Measurements from ENCODE around the gene PAK1IP1. TPM values are rescaled to one million over a fixed set of nuclear protein-coding genes. Genes with fewer than 3 reads are reported as not detected.

Gene PAK1IP1
- total RNA-seq, 1 experiment from 2014 or later: 34.0 TPM

DNA sequence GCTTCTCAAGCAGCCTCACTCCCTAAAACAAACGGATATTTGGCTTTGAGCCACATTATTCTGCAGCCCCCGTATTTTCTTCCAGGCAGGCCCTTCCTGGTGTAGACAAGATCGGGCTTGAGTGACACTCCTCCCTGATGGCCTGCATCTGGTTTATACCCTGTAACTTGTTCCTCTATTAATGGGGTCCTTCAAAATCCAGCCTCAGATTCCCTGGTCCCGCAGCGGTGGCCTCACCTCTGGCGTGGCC lies 27.7 kb downstream of the PAK1IP1 start:
- peaks cover 32% of the 10 kb centered on the region for H3K79me2 ChIP-seq (ENCODE audit: low read length)
- H3K9ac ChIP-seq (ENCODE audit: low read length): peak overlapping the region; percentile 93
- peaks cover 3% of the 10 kb centered on the region; the same call in 1 of the 2 replicates for H3K36me3 ChIP-seq (ENCODE audit: low read depth, low read length)
- TF ChIP-seq, protein P1, sequence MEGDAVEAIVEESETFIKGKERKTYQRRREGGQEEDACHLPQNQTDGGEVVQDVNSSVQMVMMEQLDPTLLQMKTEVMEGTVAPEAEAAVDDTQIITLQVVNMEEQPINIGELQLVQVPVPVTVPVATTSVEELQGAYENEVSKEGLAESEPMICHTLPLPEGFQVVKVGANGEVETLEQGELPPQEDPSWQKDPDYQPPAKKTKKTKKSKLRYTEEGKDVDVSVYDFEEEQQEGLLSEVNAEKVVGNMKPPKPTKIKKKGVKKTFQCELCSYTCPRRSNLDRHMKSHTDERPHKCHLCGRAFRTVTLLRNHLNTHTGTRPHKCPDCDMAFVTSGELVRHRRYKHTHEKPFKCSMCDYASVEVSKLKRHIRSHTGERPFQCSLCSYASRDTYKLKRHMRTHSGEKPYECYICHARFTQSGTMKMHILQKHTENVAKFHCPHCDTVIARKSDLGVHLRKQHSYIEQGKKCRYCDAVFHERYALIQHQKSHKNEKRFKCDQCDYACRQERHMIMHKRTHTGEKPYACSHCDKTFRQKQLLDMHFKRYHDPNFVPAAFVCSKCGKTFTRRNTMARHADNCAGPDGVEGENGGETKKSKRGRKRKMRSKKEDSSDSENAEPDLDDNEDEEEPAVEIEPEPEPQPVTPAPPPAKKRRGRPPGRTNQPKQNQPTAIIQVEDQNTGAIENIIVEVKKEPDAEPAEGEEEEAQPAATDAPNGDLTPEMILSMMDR (conservative IDR thresholded peaks at IDR 0.05; ENCODE audit: low read depth, low read length): no peak
- TF ChIP-seq EZH2 (IDR thresholded peaks at IDR 0.05; ENCODE audit: low read length, unreplicated experiment) (no peak), EZH2phosphoT487 (IDR thresholded peaks at IDR 0.05; ENCODE audit: borderline replicate concordance, low read length) (no peak)
- ChIA-PET CTCF (interaction anchor here (1.0 kb wide), 1 partner anchor 78 kb away, joined by 4 read pairs; no protein-coding TSS in a partner anchor), POLR2A (ENCODE audit: unreplicated experiment) (interaction anchor here (0.5 to 1.5 kb wide), 5 partner anchors 25 to 315 kb away, joined by 3 to 15 read pairs (median 6); partner anchors contain the start of genes C6orf52, PAK1IP1 and TMEM14B)
- peak overlapping the region; percentile 88 for H3K4me2 ChIP-seq (ENCODE audit: low read length)
- H3K4me3 ChIP-seq (ENCODE audit: low read length): peak overlapping the region; percentile 88
- H3K27ac ChIP-seq (ENCODE audit: low read length): peak overlapping the region; percentile 67
- no peak for DNase-seq
- peak overlapping the region; percentile 91 for H2AFZ ChIP-seq (ENCODE audit: low read length)
- H3K27me3 ChIP-seq (ENCODE audit: low read length): no peaks in the 10 kb centered on the region
- peaks cover 24% of the 10 kb centered on the region for H3K4me1 ChIP-seq (ENCODE audit: insufficient read depth, low read length)
- TSS peak; percentile 49 for BruUV-seq (replicated peaks)
- H3K9me2 ChIP-seq (replicated peaks; ENCODE audit: low read length): no peaks in the 10 kb centered on the region
- H3K9me3 ChIP-seq (ENCODE audit: low read length): 0 out of 2 replicates have a peak, but pooled peaks cover 5% of the 10 kb centered on the region
- no peaks in the 10 kb centered on the region for H3F3A ChIP-seq (ENCODE audit: low read length, unreplicated experiment)
- intact Hi-C loops (cut with micrococcal nuclease): loop anchor here (1.0 to 2.0 kb wide), 3 partner anchors 25 to 78 kb away; partner anchors contain the start of genes C6orf52, PAK1IP1 and TMEM14B
- no peaks in the 10 kb centered on the region for H4K20me1 ChIP-seq (ENCODE audit: low read length)
- no peak for ATAC-seq

DNA sequence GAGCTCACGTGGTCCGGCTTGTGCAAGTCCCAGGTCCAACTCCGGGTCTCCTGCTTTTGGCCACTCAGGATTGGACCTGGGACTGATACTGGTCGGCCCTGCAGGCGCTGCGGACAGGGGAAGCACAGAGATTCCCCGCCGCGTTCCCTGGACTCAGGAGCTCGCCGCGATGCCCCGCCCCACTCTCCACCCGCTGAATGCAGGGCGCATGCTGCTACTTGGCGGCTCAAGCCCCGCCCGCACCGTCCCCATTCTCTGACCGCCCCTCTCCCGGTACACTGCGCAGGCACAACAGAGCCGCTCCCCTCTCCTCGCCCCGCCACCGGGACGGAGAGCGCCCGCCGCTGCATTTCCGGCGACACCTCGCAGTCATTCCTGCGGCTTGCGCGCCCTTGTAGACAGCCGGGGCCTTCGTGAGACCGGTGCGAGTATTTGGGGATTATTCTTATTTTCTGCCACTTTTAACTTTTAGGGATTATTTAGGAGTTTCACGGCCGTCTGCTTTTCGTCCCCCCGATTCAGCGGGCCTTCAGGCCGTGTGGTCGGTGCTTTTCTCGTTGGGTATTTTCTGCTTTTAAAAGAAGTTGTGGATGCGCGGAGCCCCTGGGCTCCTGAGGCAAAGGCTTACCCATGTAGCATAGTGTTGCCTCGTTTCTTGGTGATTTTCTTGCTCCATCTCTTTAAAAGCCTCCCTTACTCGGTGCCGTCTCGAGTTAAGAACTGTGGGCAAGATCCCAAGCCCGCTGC lies 28.2 kb downstream of the PAK1IP1 start, which contains the start of gene TMEM14C:
TMEM14C (plus strand) TSS at position 251 of the 747 bp plus-strand sequence. CDS start 1,544 bp downstream, outside the sequence.
- DNase-seq (peak; percentile 96), ATAC-seq (peak; percentile 96)
- H3K79me2 ChIP-seq (ENCODE audit: low read length): peaks cover 32% of the 10 kb centered on the region
- peaks cover 3% of the 10 kb centered on the region; the same call in 1 of the 2 replicates for H3K36me3 ChIP-seq (ENCODE audit: low read depth, low read length)
- no peaks in the 10 kb centered on the region for H4K20me1 ChIP-seq (ENCODE audit: low read length)
- no peaks in the 10 kb centered on the region for H3K9me2 ChIP-seq (replicated peaks; ENCODE audit: low read length)
- peak within 1 kb of the TSS; percentile 93 for H3K9ac ChIP-seq (ENCODE audit: low read length)
- intact Hi-C loops (cut with micrococcal nuclease): loop anchor here (1.0 to 2.0 kb wide), 5 partner anchors 11 to 78 kb away; partner anchors contain the start of genes C6orf52, PAK1IP1 and TMEM14B
- ChIA-PET POLR2A (ENCODE audit: unreplicated experiment) (interaction anchor here (0.5 to 1.5 kb wide), 5 partner anchors 24 to 316 kb away, joined by 3 to 15 read pairs (median 6); partner anchors contain the start of genes C6orf52, PAK1IP1 and TMEM14B), CTCF (interaction anchor here (0.6 to 1.0 kb wide), 3 partner anchors 28 to 218 kb away, joined by 4 to 13 read pairs (median 11); partner anchors contain the start of gene PAK1IP1)
- H3K4me1 ChIP-seq (ENCODE audit: insufficient read depth, low read length): peaks cover 24% of the 10 kb centered on the region
- peak within 1 kb of the TSS; percentile 88 for H3K4me3 ChIP-seq (ENCODE audit: low read length)
- H3F3A ChIP-seq (ENCODE audit: low read length, unreplicated experiment): no peaks in the 10 kb centered on the region
- TSS peak; percentile 55 for BruUV-seq (replicated peaks)
- H3K9me3 ChIP-seq (ENCODE audit: low read length): 0 out of 2 replicates have a peak, but pooled peaks cover 5% of the 10 kb centered on the region
- peak within 1 kb of the TSS; percentile 67 for H3K27ac ChIP-seq (ENCODE audit: low read length)
- H3K4me2 ChIP-seq (ENCODE audit: low read length): peak within 1 kb of the TSS; percentile 88
- H2AFZ ChIP-seq (ENCODE audit: low read length): peak within 1 kb of the TSS; percentile 91
- no peak for TF ChIP-seq EZH2phosphoT487 (IDR thresholded peaks at IDR 0.05; ENCODE audit: borderline replicate concordance, low read length)
- TF ChIP-seq EZH2 (IDR thresholded peaks at IDR 0.05; ENCODE audit: low read length, unreplicated experiment): no peak
- TF ChIP-seq, protein P1 (conservative IDR thresholded peaks at IDR 0.05; ENCODE audit: low read depth, low read length): no peak
- no peaks in the 10 kb centered on the region for H3K27me3 ChIP-seq (ENCODE audit: low read length)
